ENCODE results near the gene ERBB2. TPM values are rescaled to one million over a fixed set of nuclear protein-coding genes. Genes with fewer than 3 reads are reported as not detected.
A peak's percentile ranks its signal among the peaks of the same experiment; 100 is the strongest.

Gene ERBB2
- total and polyA plus RNA-seq, 9 of the 15 experiments (the other 6 are each of a cell fraction or from before 2014, with no cell fraction given) = 0.74 to 5.6 (median 3.3) TPM

DNA sequence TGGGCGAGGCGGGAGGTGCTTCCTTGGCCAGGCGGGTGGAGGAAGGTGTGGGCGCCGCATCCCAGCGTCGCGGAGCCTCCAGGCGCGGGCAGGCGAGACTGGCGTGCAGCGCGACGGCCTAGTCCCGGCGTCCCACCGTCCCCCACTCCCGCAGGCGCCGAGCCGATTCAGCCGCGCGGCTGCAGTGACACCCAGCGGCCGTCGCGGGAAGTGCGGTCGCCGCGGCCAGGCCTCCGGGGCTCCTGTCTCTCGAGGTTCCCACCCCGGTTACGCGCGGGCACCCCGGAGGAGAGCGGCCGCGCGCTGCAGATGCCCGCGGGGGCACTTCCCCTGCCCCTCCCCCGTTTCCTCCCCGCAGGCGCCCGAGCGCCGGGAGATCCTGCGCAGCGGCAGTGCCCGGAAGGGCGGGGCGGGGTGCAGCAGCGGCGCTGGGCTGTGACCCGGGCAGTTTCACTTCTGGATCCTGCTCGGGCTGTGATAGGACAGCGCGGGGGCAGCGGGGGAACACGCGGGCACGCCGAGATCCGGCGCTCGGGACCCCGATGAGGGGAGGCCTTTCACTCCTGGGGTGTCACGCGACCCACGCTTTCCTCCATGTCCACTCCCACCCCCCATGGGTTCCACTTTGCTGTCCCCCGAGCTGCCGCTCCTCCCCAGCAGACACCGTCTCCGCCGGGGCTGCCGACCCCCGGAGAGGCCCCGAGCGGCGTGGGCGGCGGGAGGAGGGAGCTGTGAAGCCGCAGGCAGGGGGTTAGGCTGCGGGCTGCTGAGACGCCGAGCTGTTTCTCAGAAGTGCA lies 54.5 kb downstream of the ERBB2 start (continued):
- no peak for TF ChIP-seq ARHGAP35 (IDR thresholded peaks at IDR 0.05; ENCODE audit: partially characterized antibody)
- no peak for TF ChIP-seq ZNF133 (CRISPR knock-in tag; IDR thresholded peaks at IDR 0.05)
- TF ChIP-seq TSC22D4 (tag; IDR thresholded peaks at IDR 0.05) = no peak
- no peak; the same call in 1 of the 2 replicates for TF ChIP-seq NFIC (IDR thresholded peaks at IDR 0.05)
- TF ChIP-seq NCOA2 (IDR thresholded peaks at IDR 0.05; ENCODE audit: partially characterized antibody in 2 of 2) = no peak
- no peak for TF ChIP-seq ZFP36 (IDR thresholded peaks at IDR 0.05; ENCODE audit: low read depth, low read length, partially characterized antibody)
- TF ChIP-seq NR2F6 (CRISPR knock-in tag; IDR thresholded peaks at IDR 0.05) = no peak
- peak; percentile 91 for TF ChIP-seq SIN3B (IDR thresholded peaks at IDR 0.05; ENCODE audit: low read depth)
- TF ChIP-seq TRIM24 (IDR thresholded peaks at IDR 0.05) = no peak
- TF ChIP-seq KDM4B (IDR thresholded peaks at IDR 0.05; ENCODE audit: borderline replicate concordance in 2 of 2, low read depth in 1 of 2) = 0 out of 4 replicates have a peak, but pooled peaks of 1 of the 2 experiments have one; percentile 25
- peak; percentile 82; the same call in 1 of the 2 replicates for TF ChIP-seq NR4A1 (CRISPR knock-in tag; IDR thresholded peaks at IDR 0.05)
- TF ChIP-seq NR4A1 (tag; IDR thresholded peaks at IDR 0.05) = no peak
- TF ChIP-seq ZNF436 (CRISPR knock-in tag; IDR thresholded peaks at IDR 0.05) = no peak
- TF ChIP-seq, protein P1, sequence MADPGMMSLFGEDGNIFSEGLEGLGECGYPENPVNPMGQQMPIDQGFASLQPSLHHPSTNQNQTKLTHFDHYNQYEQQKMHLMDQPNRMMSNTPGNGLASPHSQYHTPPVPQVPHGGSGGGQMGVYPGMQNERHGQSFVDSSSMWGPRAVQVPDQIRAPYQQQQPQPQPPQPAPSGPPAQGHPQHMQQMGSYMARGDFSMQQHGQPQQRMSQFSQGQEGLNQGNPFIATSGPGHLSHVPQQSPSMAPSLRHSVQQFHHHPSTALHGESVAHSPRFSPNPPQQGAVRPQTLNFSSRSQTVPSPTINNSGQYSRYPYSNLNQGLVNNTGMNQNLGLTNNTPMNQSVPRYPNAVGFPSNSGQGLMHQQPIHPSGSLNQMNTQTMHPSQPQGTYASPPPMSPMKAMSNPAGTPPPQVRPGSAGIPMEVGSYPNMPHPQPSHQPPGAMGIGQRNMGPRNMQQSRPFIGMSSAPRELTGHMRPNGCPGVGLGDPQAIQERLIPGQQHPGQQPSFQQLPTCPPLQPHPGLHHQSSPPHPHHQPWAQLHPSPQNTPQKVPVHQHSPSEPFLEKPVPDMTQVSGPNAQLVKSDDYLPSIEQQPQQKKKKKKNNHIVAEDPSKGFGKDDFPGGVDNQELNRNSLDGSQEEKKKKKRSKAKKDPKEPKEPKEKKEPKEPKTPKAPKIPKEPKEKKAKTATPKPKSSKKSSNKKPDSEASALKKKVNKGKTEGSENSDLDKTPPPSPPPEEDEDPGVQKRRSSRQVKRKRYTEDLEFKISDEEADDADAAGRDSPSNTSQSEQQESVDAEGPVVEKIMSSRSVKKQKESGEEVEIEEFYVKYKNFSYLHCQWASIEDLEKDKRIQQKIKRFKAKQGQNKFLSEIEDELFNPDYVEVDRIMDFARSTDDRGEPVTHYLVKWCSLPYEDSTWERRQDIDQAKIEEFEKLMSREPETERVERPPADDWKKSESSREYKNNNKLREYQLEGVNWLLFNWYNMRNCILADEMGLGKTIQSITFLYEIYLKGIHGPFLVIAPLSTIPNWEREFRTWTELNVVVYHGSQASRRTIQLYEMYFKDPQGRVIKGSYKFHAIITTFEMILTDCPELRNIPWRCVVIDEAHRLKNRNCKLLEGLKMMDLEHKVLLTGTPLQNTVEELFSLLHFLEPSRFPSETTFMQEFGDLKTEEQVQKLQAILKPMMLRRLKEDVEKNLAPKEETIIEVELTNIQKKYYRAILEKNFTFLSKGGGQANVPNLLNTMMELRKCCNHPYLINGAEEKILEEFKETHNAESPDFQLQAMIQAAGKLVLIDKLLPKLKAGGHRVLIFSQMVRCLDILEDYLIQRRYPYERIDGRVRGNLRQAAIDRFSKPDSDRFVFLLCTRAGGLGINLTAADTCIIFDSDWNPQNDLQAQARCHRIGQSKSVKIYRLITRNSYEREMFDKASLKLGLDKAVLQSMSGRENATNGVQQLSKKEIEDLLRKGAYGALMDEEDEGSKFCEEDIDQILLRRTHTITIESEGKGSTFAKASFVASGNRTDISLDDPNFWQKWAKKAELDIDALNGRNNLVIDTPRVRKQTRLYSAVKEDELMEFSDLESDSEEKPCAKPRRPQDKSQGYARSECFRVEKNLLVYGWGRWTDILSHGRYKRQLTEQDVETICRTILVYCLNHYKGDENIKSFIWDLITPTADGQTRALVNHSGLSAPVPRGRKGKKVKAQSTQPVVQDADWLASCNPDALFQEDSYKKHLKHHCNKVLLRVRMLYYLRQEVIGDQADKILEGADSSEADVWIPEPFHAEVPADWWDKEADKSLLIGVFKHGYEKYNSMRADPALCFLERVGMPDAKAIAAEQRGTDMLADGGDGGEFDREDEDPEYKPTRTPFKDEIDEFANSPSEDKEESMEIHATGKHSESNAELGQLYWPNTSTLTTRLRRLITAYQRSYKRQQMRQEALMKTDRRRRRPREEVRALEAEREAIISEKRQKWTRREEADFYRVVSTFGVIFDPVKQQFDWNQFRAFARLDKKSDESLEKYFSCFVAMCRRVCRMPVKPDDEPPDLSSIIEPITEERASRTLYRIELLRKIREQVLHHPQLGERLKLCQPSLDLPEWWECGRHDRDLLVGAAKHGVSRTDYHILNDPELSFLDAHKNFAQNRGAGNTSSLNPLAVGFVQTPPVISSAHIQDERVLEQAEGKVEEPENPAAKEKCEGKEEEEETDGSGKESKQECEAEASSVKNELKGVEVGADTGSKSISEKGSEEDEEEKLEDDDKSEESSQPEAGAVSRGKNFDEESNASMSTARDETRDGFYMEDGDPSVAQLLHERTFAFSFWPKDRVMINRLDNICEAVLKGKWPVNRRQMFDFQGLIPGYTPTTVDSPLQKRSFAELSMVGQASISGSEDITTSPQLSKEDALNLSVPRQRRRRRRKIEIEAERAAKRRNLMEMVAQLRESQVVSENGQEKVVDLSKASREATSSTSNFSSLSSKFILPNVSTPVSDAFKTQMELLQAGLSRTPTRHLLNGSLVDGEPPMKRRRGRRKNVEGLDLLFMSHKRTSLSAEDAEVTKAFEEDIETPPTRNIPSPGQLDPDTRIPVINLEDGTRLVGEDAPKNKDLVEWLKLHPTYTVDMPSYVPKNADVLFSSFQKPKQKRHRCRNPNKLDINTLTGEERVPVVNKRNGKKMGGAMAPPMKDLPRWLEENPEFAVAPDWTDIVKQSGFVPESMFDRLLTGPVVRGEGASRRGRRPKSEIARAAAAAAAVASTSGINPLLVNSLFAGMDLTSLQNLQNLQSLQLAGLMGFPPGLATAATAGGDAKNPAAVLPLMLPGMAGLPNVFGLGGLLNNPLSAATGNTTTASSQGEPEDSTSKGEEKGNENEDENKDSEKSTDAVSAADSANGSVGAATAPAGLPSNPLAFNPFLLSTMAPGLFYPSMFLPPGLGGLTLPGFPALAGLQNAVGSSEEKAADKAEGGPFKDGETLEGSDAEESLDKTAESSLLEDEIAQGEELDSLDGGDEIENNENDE (IDR thresholded peaks at IDR 0.05; ENCODE audit: low read depth, low read length) = no peak
- TF ChIP-seq, protein P2, sequence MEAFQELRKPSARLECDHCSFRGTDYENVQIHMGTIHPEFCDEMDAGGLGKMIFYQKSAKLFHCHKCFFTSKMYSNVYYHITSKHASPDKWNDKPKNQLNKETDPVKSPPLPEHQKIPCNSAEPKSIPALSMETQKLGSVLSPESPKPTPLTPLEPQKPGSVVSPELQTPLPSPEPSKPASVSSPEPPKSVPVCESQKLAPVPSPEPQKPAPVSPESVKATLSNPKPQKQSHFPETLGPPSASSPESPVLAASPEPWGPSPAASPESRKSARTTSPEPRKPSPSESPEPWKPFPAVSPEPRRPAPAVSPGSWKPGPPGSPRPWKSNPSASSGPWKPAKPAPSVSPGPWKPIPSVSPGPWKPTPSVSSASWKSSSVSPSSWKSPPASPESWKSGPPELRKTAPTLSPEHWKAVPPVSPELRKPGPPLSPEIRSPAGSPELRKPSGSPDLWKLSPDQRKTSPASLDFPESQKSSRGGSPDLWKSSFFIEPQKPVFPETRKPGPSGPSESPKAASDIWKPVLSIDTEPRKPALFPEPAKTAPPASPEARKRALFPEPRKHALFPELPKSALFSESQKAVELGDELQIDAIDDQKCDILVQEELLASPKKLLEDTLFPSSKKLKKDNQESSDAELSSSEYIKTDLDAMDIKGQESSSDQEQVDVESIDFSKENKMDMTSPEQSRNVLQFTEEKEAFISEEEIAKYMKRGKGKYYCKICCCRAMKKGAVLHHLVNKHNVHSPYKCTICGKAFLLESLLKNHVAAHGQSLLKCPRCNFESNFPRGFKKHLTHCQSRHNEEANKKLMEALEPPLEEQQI (IDR thresholded peaks at IDR 0.05) = no peak
